Naive thymus-derived CD4-positive, alpha-beta T cell (primary cell): Measurements from ENCODE around the gene ARFGAP1. TPM values are rescaled to one million over a fixed set of nuclear protein-coding genes. Genes with fewer than 3 reads are reported as not detected.

Experiments used
- ATAC-seq: fragments of 150-1000 bp; cut with Tn5 transposase; 2 replicates; pipeline ENCODE4 v1.10.0; 2021; ENCODE audit warnings: mild to moderate bottlenecking, moderate library complexity
- CTCF ChIA-PET: fragments of 350-600 bp; sonication (Branson Sonifier 250); formaldehyde crosslinking; loops from one replicate; lab custom pipeline; 2021; ENCODE audit warnings: antibody characterized with exemption; lab: Charles Lee
- POLR2A ChIA-PET: fragments of 350-600 bp; sonication (Branson Sonifier 250); formaldehyde crosslinking; loops from one replicate; lab custom pipeline; 2021; ENCODE audit warnings: antibody characterized with exemption, inconsistent platforms; lab: Charles Lee
- DNase-seq, 9 donors: peaks; one replicate each; pipeline versions ENCODE4 v3.0.0 to v3.0.0-alpha.2; 2020 to 2022; ENCODE audit warnings: mixed read lengths in 1 of 9
- H3K27ac ChIP-seq: one replicate; pipeline ENCODE4 v1.7.0; 2013; ENCODE audit warnings: mild to moderate bottlenecking, low read depth, low read length, moderate library complexity
- H3K27me3 ChIP-seq, 2 donors: one replicate each; pipeline ENCODE4 v1.7.0; 2013; ENCODE audit warnings: low read length in 2 of 2, mild to moderate bottlenecking in 2 of 2, moderate library complexity in 2 of 2; ENCODE audit not compliant: control insufficient read depth in 2 of 2, insufficient read depth in 2 of 2
- H3K36me3 ChIP-seq, 3 experiments: 1 replicate in 2 of 3; 2 replicates in 1 of 3; pipeline ENCODE4 v1.7.0; 2013; ENCODE audit warnings: low read length in 3 of 3, mild to moderate bottlenecking in 3 of 3, moderate library complexity in 1 of 3; ENCODE audit not compliant: insufficient read depth in 3 of 3, control insufficient read depth in 2 of 3
- H3K4me1 ChIP-seq, 2 donors: one replicate each; pipeline ENCODE4 v1.7.0; 2013; ENCODE audit warnings: low read length in 2 of 2, mild to moderate bottlenecking in 2 of 2, moderate library complexity in 1 of 2; ENCODE audit not compliant: control insufficient read depth in 2 of 2, insufficient read depth in 2 of 2
- H3K4me3 ChIP-seq: 2 replicates; pipeline ENCODE4 v1.7.0; 2013; ENCODE audit warnings: mild to moderate bottlenecking, low read length
- H3K9me3 ChIP-seq, 3 experiments: 1 replicate in 2 of 3; 2 replicates in 1 of 3; pipeline ENCODE4 v1.7.0; 2013; ENCODE audit warnings: low read length in 3 of 3; ENCODE audit not compliant: control insufficient read depth in 2 of 3
- H3K27ac Mint-ChIP-seq, 9 donors: one replicate each; pipeline ENCODE4 v1.8.0; 2020 to 2022; ENCODE audit warnings: mixed read lengths in 9 of 9, mild to moderate bottlenecking in 8 of 9, moderate library complexity in 5 of 9, inconsistent platforms in 2 of 9
- H3K27me3 Mint-ChIP-seq, 5 donors: one replicate each; pipeline ENCODE4 v1.8.0; 2021 to 2022; ENCODE audit warnings: mixed read lengths in 5 of 5, mild to moderate bottlenecking in 1 of 5
- H3K36me3 Mint-ChIP-seq, 5 donors: one replicate each; pipeline ENCODE4 v1.8.0; 2020 to 2022; ENCODE audit warnings: mixed read lengths in 5 of 5, mild to moderate bottlenecking in 3 of 5, inconsistent platforms in 1 of 5
- H3K4me1 Mint-ChIP-seq, 7 donors: one replicate each; pipeline ENCODE4 v1.8.0; 2020 to 2022; ENCODE audit warnings: mixed read lengths in 7 of 7, mild to moderate bottlenecking in 3 of 7, inconsistent platforms in 1 of 7
- H3K4me3 Mint-ChIP-seq, 10 donors: one replicate each; pipeline ENCODE4 v1.8.0; 2020 to 2022; ENCODE audit warnings: mild to moderate bottlenecking in 10 of 10, mixed read lengths in 10 of 10, moderate library complexity in 6 of 10, inconsistent platforms in 2 of 10
- H3K9me3 Mint-ChIP-seq, 11 donors: one replicate each; pipeline ENCODE4 v1.8.0; 2020 to 2022; ENCODE audit warnings: mixed read lengths in 11 of 11, mild to moderate bottlenecking in 4 of 11, inconsistent platforms in 1 of 11, moderate library complexity in 1 of 11
- intact Hi-C, 2 donors: fragments of 100-400 bp; cut with micrococcal nuclease; formaldehyde crosslinking; loops; one replicate each; pipeline ENCODE4 v1.15.1; 2023
- polyA plus RNA-seq, 2 donors: library from polyadenylated mRNA; unstranded; fragments of 300-500 nt; fragmentation: Illumina TruSeq; gene quantifications; one replicate each; pipeline ENCODE4 v1.2.3, GENCODE V29; 2021
- total RNA-seq, 6 experiments: library from RNA in 5 of 6; stranded (reverse) in 5 of 6; gene quantifications; 1 replicate in 5 of 6; 2 replicates in 1 of 6; pipeline ENCODE4 v1.2.3 and lab custom pipeline; 2021 to 2026

Gene ARFGAP1
- total and polyA plus RNA-seq, 7 experiments from 2014 or later = 15.9 to 119 (median 105) TPM

DNA sequence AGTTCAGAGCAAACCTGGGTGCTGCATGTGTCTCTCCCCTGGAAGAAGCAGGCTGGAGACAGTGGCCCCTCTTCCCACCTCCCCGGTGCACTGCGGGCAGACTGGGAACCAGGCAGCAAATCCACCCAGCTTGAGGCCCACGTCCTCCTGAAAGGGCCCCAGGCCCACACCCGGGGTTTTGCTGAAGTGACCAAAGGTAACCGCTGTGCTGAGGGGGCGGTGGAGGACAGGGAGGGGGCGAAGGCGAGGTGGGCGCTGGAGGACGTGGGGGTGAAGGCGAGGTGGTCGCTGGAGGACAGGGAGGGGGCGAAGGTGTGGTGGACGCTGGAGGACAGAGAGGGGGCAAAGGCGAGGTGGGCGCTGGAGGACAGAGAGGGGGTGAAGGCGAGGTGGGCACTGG, 38.7 kb upstream of the ARFGAP1 start:
- ChIA-PET POLR2A (no interaction called here), CTCF (interaction anchor here (3.8 kb wide), 1 partner anchor 10 kb away, joined by 31 read pairs; no protein-coding TSS in a partner anchor)
- Histone ChIP-seq H3K27me3 (no peaks in the 10 kb centered on the region), H3K4me3 (no peak overlapping the region), H3K36me3 (no peaks in the 10 kb centered on the region), H3K27ac (no peak overlapping the region), H3K9me3 (no peaks in the 10 kb centered on the region), H3K4me1 (peaks cover 0 to 4% of the 10 kb centered on the region in 2 donors)
- Mint-ChIP-seq H3K9me3 (no peaks in the 10 kb centered on the region), H3K4me3 (no peak overlapping the region), H3K27me3 (peaks cover 25 to 40% (median 35%) of the 10 kb centered on the region in 5 donors), H3K27ac (no peak overlapping the region), H3K36me3 (no peaks in the 10 kb centered on the region), H3K4me1 (peaks cover 0 to 13% (median 5%) of the 10 kb centered on the region in 7 donors)
- DNase-seq (no peak), ATAC-seq (no peak)
- intact Hi-C loops = no loop called here

- Histone ChIP-seq H3K27me3 (no peaks in the 10 kb centered on the region), H3K4me1 (peaks cover 0 to 4% of the 10 kb centered on the region in 2 donors), H3K9me3 (no peaks in the 10 kb centered on the region), H3K4me3 (no peak overlapping the region), H3K27ac (no peak overlapping the region), H3K36me3 (no peaks in the 10 kb centered on the region)
- DNase-seq (peak in 4 of 9 donors; percentile 18 to 37 (median 32)), ATAC-seq (no peak)
- Mint-ChIP-seq H3K27ac (peak overlapping the region in 4 of 9 donors; percentile 28 to 79 (median 66)), H3K27me3 (peaks cover 17 to 31% (median 25%) of the 10 kb centered on the region in 5 donors), H3K4me3 (peak overlapping the region in 4 of 10 donors; percentile 38 to 71 (median 56)), H3K4me1 (peaks cover 0 to 13% (median 5%) of the 10 kb centered on the region in 7 donors), H3K9me3 (no peaks in the 10 kb centered on the region), H3K36me3 (no peaks in the 10 kb centered on the region)
- intact Hi-C loops = no loop called here
- POLR2A ChIA-PET = no interaction called here
- CTCF ChIA-PET = interaction anchor here (3.8 kb wide), 1 partner anchor 11 kb away, joined by 31 read pairs; no protein-coding TSS in a partner anchor
These were observed 37.8 kb upstream of the ARFGAP1 start for GRCh38 chr20:63234693-63235398.

GRCh38 chr20:63235399-63235983, 37.1 kb upstream of the ARFGAP1 start, which contains the start of gene BIRC7:
Gene BIRC7 (plus strand): TSS chr20:63235905. CDS start chr20:63236097, 192 bp downstream.
- H3K4me3 Mint-ChIP-seq = peak within 1 kb of the TSS in 5 of 10 donors; percentile 7 to 71 (median 54)
- peaks cover 0 to 13% (median 3%) of the 10 kb centered on the region in 7 donors for H3K4me1 Mint-ChIP-seq
- H3K36me3 Mint-ChIP-seq = no peaks in the 10 kb centered on the region
- H3K27me3 Mint-ChIP-seq = peaks cover 10 to 25% (median 19%) of the 10 kb centered on the region in 5 donors
- Histone ChIP-seq H3K27ac (no peak within 1 kb of the TSS), H3K4me1 (peaks cover 0 to 4% of the 10 kb centered on the region in 2 donors), H3K27me3 (no peaks in the 10 kb centered on the region), H3K36me3 (no peaks in the 10 kb centered on the region), H3K4me3 (no peak within 1 kb of the TSS), H3K9me3 (no peaks in the 10 kb centered on the region)
- H3K9me3 Mint-ChIP-seq = no peaks in the 10 kb centered on the region
- intact Hi-C loops = no loop called here
- POLR2A ChIA-PET = no interaction called here
- CTCF ChIA-PET = interaction anchor here (3.8 kb wide), 1 partner anchor 12 kb away, joined by 31 read pairs; no protein-coding TSS in a partner anchor
- H3K27ac Mint-ChIP-seq = peak within 1 kb of the TSS in 4 of 9 donors; percentile 28 to 79 (median 66)
- ATAC-seq (no peak), DNase-seq (peak in 1 of 9 donors; percentile 27)

DNA sequence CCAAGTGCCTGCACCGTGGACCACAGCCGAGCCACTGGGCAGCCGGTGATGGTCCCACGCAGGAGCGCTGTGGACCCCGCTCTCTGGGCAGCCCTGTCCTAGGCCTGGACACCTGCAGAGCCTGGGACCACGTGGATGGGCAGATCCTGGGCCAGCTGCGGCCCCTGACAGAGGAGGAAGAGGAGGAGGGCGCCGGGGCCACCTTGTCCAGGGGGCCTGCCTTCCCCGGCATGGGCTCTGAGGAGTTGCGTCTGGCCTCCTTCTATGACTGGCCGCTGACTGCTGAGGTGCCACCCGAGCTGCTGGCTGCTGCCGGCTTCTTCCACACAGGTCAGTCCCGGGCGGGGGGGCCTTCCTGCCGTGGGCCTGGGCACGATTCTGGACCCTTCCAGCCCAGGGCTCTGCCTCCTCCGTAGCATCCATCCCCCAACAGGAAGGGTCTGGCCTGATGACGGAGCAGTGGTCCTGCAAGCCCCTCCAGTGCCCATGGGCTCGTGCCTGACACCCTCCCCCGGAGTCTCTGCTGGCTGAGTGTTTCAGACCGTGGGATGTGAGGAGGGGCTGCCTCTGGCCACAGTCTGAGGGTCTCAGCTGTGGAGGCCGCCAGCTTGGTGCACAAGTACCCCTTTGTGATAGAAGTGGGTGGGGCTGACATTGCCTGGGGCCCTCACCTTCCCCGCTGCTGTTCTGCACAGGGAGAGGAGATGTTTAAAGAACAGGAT, 36.3 kb upstream of the ARFGAP1 start:
- DNase-seq (no peak), ATAC-seq (no peak)
- Mint-ChIP-seq H3K27me3 (peaks cover 5 to 18% (median 12%) of the 10 kb centered on the region in 5 donors), H3K9me3 (no peaks in the 10 kb centered on the region), H3K4me3 (peak overlapping the region in 1 of 10 donors; percentile 7), H3K36me3 (no peaks in the 10 kb centered on the region), H3K4me1 (peaks cover 0 to 13% (median 2%) of the 10 kb centered on the region in 7 donors), H3K27ac (peak overlapping the region in 1 of 9 donors; percentile 12)
- H3K4me1 ChIP-seq = peaks cover 0 to 4% of the 10 kb centered on the region in 2 donors
- H3K4me3 ChIP-seq = no peak overlapping the region
- ChIA-PET CTCF (interaction anchor here (3.8 kb wide), 1 partner anchor 12 kb away, joined by 31 read pairs; no protein-coding TSS in a partner anchor), POLR2A (no interaction called here)
- H3K27ac ChIP-seq = no peak overlapping the region
- no peaks in the 10 kb centered on the region for H3K27me3 ChIP-seq
- H3K36me3 ChIP-seq = no peaks in the 10 kb centered on the region
- intact Hi-C loops = no loop called here
- H3K9me3 ChIP-seq = no peaks in the 10 kb centered on the region

- Mint-ChIP-seq H3K36me3 (no peaks in the 10 kb centered on the region), H3K4me3 (no peak overlapping the region), H3K27me3 (peaks cover 0 to 5% (median 3%) of the 10 kb centered on the region in 5 donors), H3K4me1 (peaks cover 0 to 13% (median 2%) of the 10 kb centered on the region in 7 donors), H3K27ac (no peak overlapping the region), H3K9me3 (no peaks in the 10 kb centered on the region)
- peaks cover 0 to 4% of the 10 kb centered on the region in 2 donors for H3K4me1 ChIP-seq
- no peaks in the 10 kb centered on the region for H3K27me3 ChIP-seq
- CTCF ChIA-PET = no interaction called here
- intact Hi-C loops = no loop called here
- POLR2A ChIA-PET = no interaction called here
- no peak for DNase-seq
- ATAC-seq = no peak
- H3K27ac ChIP-seq = no peak overlapping the region
- H3K9me3 ChIP-seq = no peaks in the 10 kb centered on the region
- no peak overlapping the region for H3K4me3 ChIP-seq
- no peaks in the 10 kb centered on the region for H3K36me3 ChIP-seq
These were observed 34.6 kb upstream of the ARFGAP1 start for GRCh38 chr20:63238031-63238430.

GRCh38 chr20:63238514-63239125, 34.0 kb upstream of the ARFGAP1 start:
- POLR2A ChIA-PET = no interaction called here
- Mint-ChIP-seq H3K27ac (no peak overlapping the region), H3K9me3 (no peaks in the 10 kb centered on the region), H3K4me3 (no peak overlapping the region), H3K4me1 (peaks cover 0 to 13% (median 2%) of the 10 kb centered on the region in 7 donors), H3K27me3 (peaks cover 0 to 3% (median 2%) of the 10 kb centered on the region in 5 donors), H3K36me3 (no peaks in the 10 kb centered on the region)
- Histone ChIP-seq H3K27me3 (no peaks in the 10 kb centered on the region), H3K4me1 (peaks cover 0 to 4% of the 10 kb centered on the region in 2 donors), H3K27ac (no peak overlapping the region), H3K9me3 (no peaks in the 10 kb centered on the region), H3K36me3 (no peaks in the 10 kb centered on the region), H3K4me3 (no peak overlapping the region)
- ATAC-seq = peak; percentile 10
- CTCF ChIA-PET = no interaction called here
- intact Hi-C loops = no loop called here
- no peak for DNase-seq
